PC-3 (cell line): ENCODE results near the gene RAB34.

Experiments used
- EZH2 ChIP-seq: fragments of 300-600 bp; sonication (generic); IDR thresholded peaks from one replicate; pipeline ENCODE4 v1.6.1; 2017; ENCODE audit warnings: antibody characterized with exemption, mild to moderate bottlenecking, low read length; ENCODE audit not compliant: unreplicated experiment
- EZH2phosphoT487 ChIP-seq: fragments of 300-600 bp; sonication (generic); IDR thresholded peaks from 2 replicates; pipeline ENCODE4 v1.6.1; 2018; ENCODE audit warnings: mild to moderate bottlenecking, antibody characterized with exemption, low read length, borderline replicate concordance
- TF ChIP-seq, protein P1 (sequence below): fragments of 300-600 bp; sonication (generic); conservative IDR thresholded peaks from 2 replicates; pipeline ENCODE4 v1.5.1; 2017; ENCODE audit warnings: antibody characterized with exemption, low read depth, mild to moderate bottlenecking, low read length

DNA sequence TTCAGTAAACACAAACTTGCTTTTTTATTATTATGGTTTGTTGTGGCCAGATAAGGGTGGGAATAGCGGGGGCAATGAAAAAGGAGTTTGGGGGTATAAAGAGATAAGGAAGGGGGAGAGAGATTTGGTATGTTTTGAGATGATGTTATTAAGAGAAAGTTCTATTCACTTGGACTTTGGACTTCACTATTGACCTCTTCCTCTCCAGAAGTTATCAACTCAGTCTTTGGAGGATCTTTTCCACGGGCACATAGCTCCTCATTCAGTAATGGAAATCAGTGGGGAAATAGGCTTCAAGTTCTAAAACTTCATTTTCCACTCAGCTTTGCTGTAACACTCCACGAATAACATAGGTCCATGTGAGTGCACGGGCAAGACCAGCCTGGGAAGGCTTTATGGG, 29.2 kb downstream of the RAB34 start:
- TF ChIP-seq, protein P1, sequence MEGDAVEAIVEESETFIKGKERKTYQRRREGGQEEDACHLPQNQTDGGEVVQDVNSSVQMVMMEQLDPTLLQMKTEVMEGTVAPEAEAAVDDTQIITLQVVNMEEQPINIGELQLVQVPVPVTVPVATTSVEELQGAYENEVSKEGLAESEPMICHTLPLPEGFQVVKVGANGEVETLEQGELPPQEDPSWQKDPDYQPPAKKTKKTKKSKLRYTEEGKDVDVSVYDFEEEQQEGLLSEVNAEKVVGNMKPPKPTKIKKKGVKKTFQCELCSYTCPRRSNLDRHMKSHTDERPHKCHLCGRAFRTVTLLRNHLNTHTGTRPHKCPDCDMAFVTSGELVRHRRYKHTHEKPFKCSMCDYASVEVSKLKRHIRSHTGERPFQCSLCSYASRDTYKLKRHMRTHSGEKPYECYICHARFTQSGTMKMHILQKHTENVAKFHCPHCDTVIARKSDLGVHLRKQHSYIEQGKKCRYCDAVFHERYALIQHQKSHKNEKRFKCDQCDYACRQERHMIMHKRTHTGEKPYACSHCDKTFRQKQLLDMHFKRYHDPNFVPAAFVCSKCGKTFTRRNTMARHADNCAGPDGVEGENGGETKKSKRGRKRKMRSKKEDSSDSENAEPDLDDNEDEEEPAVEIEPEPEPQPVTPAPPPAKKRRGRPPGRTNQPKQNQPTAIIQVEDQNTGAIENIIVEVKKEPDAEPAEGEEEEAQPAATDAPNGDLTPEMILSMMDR, result no peak
- no peak for TF ChIP-seq EZH2phosphoT487
- no peak for TF ChIP-seq EZH2
